ENCODE measurements around the gene IL18R1.

IL18R1 gene

GRCh38 chr2:102391565-102391964 is 36.0 kb downstream of the IL18R1 start:
- DNase-seq (ENCODE audit: low read depth in 2 of 2), result no peak

- no peak for DNase-seq (ENCODE audit: low read depth in 2 of 2)
These were observed 36.5 kb downstream of the IL18R1 start for GRCh38 chr2:102392096-102392495.

- no peak for DNase-seq (ENCODE audit: low read depth in 2 of 2)
These were observed 37.3 kb downstream of the IL18R1 start for GRCh38 chr2:102392942-102393341.

- no peak for DNase-seq (ENCODE audit: low read depth in 2 of 2)
These were observed 40.4 kb downstream of the IL18R1 start for GRCh38 chr2:102396012-102396411.

GRCh38 chr2:102397209-102397608 is 41.6 kb downstream of the IL18R1 start:
- no peak for DNase-seq (ENCODE audit: low read depth in 2 of 2)

- no peak for DNase-seq (ENCODE audit: low read depth in 2 of 2)
These were observed 44.0 kb downstream of the IL18R1 start for GRCh38 chr2:102399499-102400141.

GRCh38 chr2:102401456-102401855 is 45.9 kb downstream of the IL18R1 start:
- no peak for DNase-seq (ENCODE audit: low read depth in 2 of 2)

GRCh38 chr2:102401865-102402264 is 46.3 kb downstream of the IL18R1 start:
- DNase-seq (ENCODE audit: low read depth in 2 of 2), result no peak

GRCh38 chr2:102410952-102411351 is 55.4 kb downstream of the IL18R1 start:
- DNase-seq (ENCODE audit: low read depth in 2 of 2), result no peak

- DNase-seq (ENCODE audit: low read depth in 2 of 2), result no peak
These were observed 56.6 kb downstream of the IL18R1 start for GRCh38 chr2:102412199-102412598.

GRCh38 chr2:102417946-102418345 is 62.4 kb downstream of the IL18R1 start:
- no peak for DNase-seq (ENCODE audit: low read depth in 2 of 2)

GRCh38 chr2:102418421-102418961 is 62.9 kb downstream of the IL18R1 start:
- DNase-seq (ENCODE audit: low read depth in 2 of 2), result no peak

- no peak for DNase-seq (ENCODE audit: low read depth in 2 of 2)
These were observed 64.7 kb downstream of the IL18R1 start for GRCh38 chr2:102420290-102420689.

- DNase-seq (ENCODE audit: low read depth in 2 of 2), result no peak
These were observed 66.5 kb downstream of the IL18R1 start for GRCh38 chr2:102421890-102422759.

GRCh38 chr2:102422910-102423309 is 67.3 kb downstream of the IL18R1 start, which contains the start of gene IL18RAP:
Gene IL18RAP (plus strand): TSS chr2:102423160. CDS start chr2:102423278, 118 bp downstream.
- DNase-seq (ENCODE audit: low read depth in 2 of 2), result no peak

- DNase-seq (ENCODE audit: low read depth in 2 of 2), result no peak
These were observed 67.8 kb downstream of the IL18R1 start for GRCh38 chr2:102423368-102423767.

GRCh38 chr2:102424754-102425153 is 69.2 kb downstream of the IL18R1 start:
- no peak for DNase-seq (ENCODE audit: low read depth in 2 of 2)

- no peak for DNase-seq (ENCODE audit: low read depth in 2 of 2)
These were observed 70.0 kb downstream of the IL18R1 start for GRCh38 chr2:102425441-102426132.

GRCh38 chr2:102427249-102427648 is 71.7 kb downstream of the IL18R1 start:
- DNase-seq (ENCODE audit: low read depth in 2 of 2), result no peak

GRCh38 chr2:102428573-102428972 is 73.0 kb downstream of the IL18R1 start:
- DNase-seq (ENCODE audit: low read depth in 2 of 2), result no peak

- DNase-seq (ENCODE audit: low read depth in 2 of 2), result no peak
These were observed 76.8 kb downstream of the IL18R1 start for GRCh38 chr2:102432386-102432785.

- DNase-seq (ENCODE audit: low read depth in 2 of 2), result no peak
These were observed 78.5 kb downstream of the IL18R1 start for GRCh38 chr2:102433973-102434654.

Data from stimulated activated CD4-positive, alpha-beta T cell treated with anti-CD3 and anti-CD28 coated beads, Interleukin-15, amount 100 ng/mL, for 48 hours (primary cell).